CD4-positive, alpha-beta T cell (primary cell): ENCODE results near the gene CBX4. TPM values are rescaled to one million over a fixed set of nuclear protein-coding genes. Genes with fewer than 3 reads are reported as not detected.

Experiments
- ATAC-seq: fragments of 200-7000 bp; cut with Tn5 transposase; one replicate; pipeline ENCODE4 v1.10.0; 2022; ENCODE audit warnings: mild to moderate bottlenecking; ENCODE audit not compliant: poor library complexity
- CTCF ChIA-PET: fragments of 350-600 bp; sonication (Branson Sonifier 250); formaldehyde crosslinking; loops from one replicate; lab custom pipeline; 2021; ENCODE audit warnings: antibody characterized with exemption, inconsistent platforms; lab: Charles Lee
- POLR2A ChIA-PET: fragments of 350-600 bp; sonication (Branson Sonifier 250); formaldehyde crosslinking; loops from one replicate; lab custom pipeline; 2021; ENCODE audit warnings: antibody characterized with exemption, inconsistent platforms; lab: Charles Lee
- DNase-seq, 14 experiments: peaks; one replicate each; pipeline ENCODE4 v3.0.0-alpha.2; 2013 to 2020; ENCODE audit warnings: mixed read lengths in 2 of 14
- H3K27ac ChIP-seq, 2 donors: one replicate each; pipeline versions ENCODE4 v1.5.1 to v1.7.0; 2013; ENCODE audit warnings: low read length in 2 of 2, low read depth in 1 of 2, mild to moderate bottlenecking in 1 of 2
- H3K27me3 ChIP-seq, 2 experiments: 1 replicate in 1 of 2; 2 replicates in 1 of 2; pipeline versions ENCODE4 v1.6.1 to v1.7.0; 2013; ENCODE audit warnings: low read length in 2 of 2, control low read depth in 1 of 2, mild to moderate bottlenecking in 1 of 2, moderate library complexity in 1 of 2; ENCODE audit not compliant: insufficient read depth in 2 of 2, control insufficient read depth in 1 of 2
- H3K36me3 ChIP-seq: one replicate; pipeline ENCODE4 v1.6.1; 2013; ENCODE audit warnings: low read length, control low read depth; ENCODE audit not compliant: insufficient read depth
- H3K4me1 ChIP-seq: one replicate; pipeline ENCODE4 v1.6.1; 2013; ENCODE audit warnings: low read length, control low read depth; ENCODE audit not compliant: insufficient read depth
- H3K4me3 ChIP-seq: one replicate; pipeline ENCODE4 v1.5.1; 2013; ENCODE audit warnings: mild to moderate bottlenecking, low read length, moderate library complexity
- H3K9me3 ChIP-seq, 2 experiments: 1 replicate in 1 of 2; 2 replicates in 1 of 2; pipeline versions ENCODE4 v1.6.1 to v1.7.0; 2013; ENCODE audit warnings: low read length in 2 of 2, mild to moderate bottlenecking in 2 of 2, control low read depth in 1 of 2, moderate library complexity in 1 of 2; ENCODE audit not compliant: control insufficient read depth in 1 of 2, insufficient read depth in 1 of 2
- H3K27ac Mint-ChIP-seq: one replicate; pipeline ENCODE4 v1.8.0; 2020; ENCODE audit warnings: mixed read lengths
- H3K27me3 Mint-ChIP-seq: one replicate; pipeline ENCODE4 v1.8.0; 2021; ENCODE audit warnings: mixed read lengths
- H3K36me3 Mint-ChIP-seq: one replicate; pipeline ENCODE4 v1.8.0; 2021; ENCODE audit warnings: low read depth, mixed read lengths
- H3K4me1 Mint-ChIP-seq: one replicate; pipeline ENCODE4 v1.8.0; 2021; ENCODE audit warnings: low read depth, mixed read lengths
- H3K4me3 Mint-ChIP-seq: one replicate; pipeline ENCODE4 v1.8.0; 2020; ENCODE audit warnings: mild to moderate bottlenecking, mixed read lengths
- H3K9me3 Mint-ChIP-seq: one replicate; pipeline ENCODE4 v1.8.0; 2020; ENCODE audit warnings: mixed read lengths
- intact Hi-C, 2 experiments: fragments of 100-400 bp; cut with DNase I in 1 of 2; cut with micrococcal nuclease in 1 of 2; formaldehyde crosslinking; loops; one replicate each; pipeline versions ENCODE4 v1.15.1 to v1.9.0; 2023 to 2025; cut with DNase I, micrococcal nuclease
- total RNA-seq, 174 experiments: library from RNA in 2 of 174; stranded (reverse) in 2 of 174; gene quantifications; one replicate each; pipeline ENCODE4 v1.2.3 and lab custom pipeline; 2021 to 2026
- TF ChIP-seq, protein P1 (sequence below): fragments of 200-600 bp; IDR thresholded peaks from one replicate; pipeline ENCODE4 v1.8.0; 2022; ENCODE audit warnings: antibody characterized with exemption, mild to moderate bottlenecking

CBX4 gene
- total RNA-seq, 2 experiments from 2014 or later, result 196 to 202 TPM

DNA sequence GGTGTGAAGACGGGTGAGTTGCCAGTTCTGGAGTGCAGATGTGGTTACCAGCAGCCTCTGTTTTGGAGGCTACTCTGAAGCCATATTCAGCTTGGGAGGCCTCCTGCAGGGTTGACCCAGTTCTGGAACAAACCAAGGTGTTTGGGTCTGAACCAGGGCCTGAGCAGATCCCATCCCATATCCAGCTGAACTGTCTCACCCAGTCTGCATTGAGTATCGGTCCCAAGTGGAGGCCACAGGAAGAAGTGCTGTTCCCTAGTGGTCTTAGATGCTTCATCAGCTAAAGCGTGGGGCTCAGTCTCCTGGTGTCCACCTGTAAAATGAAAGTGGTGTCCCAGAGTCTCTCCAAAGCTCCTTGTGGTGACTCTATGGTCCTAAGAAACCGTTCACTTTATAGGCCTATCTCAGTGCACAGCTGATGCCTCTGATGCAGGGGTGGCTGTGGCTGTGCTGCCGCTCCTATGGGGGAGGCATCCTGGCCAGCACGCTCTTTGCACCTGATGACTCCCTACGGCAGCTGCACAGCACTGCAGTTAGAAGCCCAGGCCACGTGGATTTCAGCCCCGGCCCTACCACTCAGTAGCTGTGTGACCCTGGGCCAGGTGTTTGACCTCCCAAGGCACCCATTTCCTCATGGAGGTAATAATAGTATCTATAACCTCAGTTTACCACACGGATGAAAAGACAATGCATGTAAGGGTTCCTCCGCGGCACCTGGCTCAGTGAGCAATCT is 21.0 kb downstream of the CBX4 start:
- no peak overlapping the region for H3K4me3 ChIP-seq
- DNase-seq, result no peak
- H3K9me3 Mint-ChIP-seq, result no peaks in the 10 kb centered on the region
- no peak for ATAC-seq
- H3K27me3 ChIP-seq, result peaks cover 24 to 32% of the 10 kb centered on the region in 2 experiments
- H3K4me1 ChIP-seq, result peaks cover 23% of the 10 kb centered on the region
- peaks cover 0 to 15% of the 10 kb centered on the region in 2 experiments for H3K9me3 ChIP-seq
- no peaks in the 10 kb centered on the region for H3K36me3 Mint-ChIP-seq
- intact Hi-C loops, result no loop called here
- peaks cover 7% of the 10 kb centered on the region for H3K4me1 Mint-ChIP-seq
- no peak overlapping the region for H3K27ac ChIP-seq
- CTCF ChIA-PET, result interaction anchor here (0.7 to 3.5 kb wide), 6 partner anchors 10 to 110 kb away, joined by 3 to 11 read pairs (median 4); partner anchors contain the start of gene CBX4
- no peak overlapping the region for H3K27ac Mint-ChIP-seq
- no peak overlapping the region for H3K4me3 Mint-ChIP-seq
- H3K36me3 ChIP-seq, result no peaks in the 10 kb centered on the region
- POLR2A ChIA-PET, result interaction anchor here (1.2 to 2.7 kb wide), 3 partner anchors 15 to 21 kb away, joined by 3 to 14 read pairs (median 4); no protein-coding TSS in a partner anchor
- peaks cover 33% of the 10 kb centered on the region for H3K27me3 Mint-ChIP-seq
- TF ChIP-seq, protein P1, sequence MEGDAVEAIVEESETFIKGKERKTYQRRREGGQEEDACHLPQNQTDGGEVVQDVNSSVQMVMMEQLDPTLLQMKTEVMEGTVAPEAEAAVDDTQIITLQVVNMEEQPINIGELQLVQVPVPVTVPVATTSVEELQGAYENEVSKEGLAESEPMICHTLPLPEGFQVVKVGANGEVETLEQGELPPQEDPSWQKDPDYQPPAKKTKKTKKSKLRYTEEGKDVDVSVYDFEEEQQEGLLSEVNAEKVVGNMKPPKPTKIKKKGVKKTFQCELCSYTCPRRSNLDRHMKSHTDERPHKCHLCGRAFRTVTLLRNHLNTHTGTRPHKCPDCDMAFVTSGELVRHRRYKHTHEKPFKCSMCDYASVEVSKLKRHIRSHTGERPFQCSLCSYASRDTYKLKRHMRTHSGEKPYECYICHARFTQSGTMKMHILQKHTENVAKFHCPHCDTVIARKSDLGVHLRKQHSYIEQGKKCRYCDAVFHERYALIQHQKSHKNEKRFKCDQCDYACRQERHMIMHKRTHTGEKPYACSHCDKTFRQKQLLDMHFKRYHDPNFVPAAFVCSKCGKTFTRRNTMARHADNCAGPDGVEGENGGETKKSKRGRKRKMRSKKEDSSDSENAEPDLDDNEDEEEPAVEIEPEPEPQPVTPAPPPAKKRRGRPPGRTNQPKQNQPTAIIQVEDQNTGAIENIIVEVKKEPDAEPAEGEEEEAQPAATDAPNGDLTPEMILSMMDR, result no peak

GRCh38 chr17:79815836-79816461 is 23.3 kb downstream of the CBX4 start:
- Histone ChIP-seq H3K9me3 (peaks cover 0 to 33% of the 10 kb centered on the region in 2 experiments), H3K4me3 (no peak overlapping the region), H3K27ac (no peak overlapping the region), H3K27me3 (peaks cover 44 to 53% of the 10 kb centered on the region in 2 experiments), H3K4me1 (peaks cover 44% of the 10 kb centered on the region), H3K36me3 (no peaks in the 10 kb centered on the region)
- Mint-ChIP-seq H3K36me3 (no peaks in the 10 kb centered on the region), H3K4me3 (peak overlapping the region; percentile 23), H3K27ac (no peak overlapping the region), H3K27me3 (peaks cover 46% of the 10 kb centered on the region), H3K9me3 (no peaks in the 10 kb centered on the region), H3K4me1 (peaks cover 19% of the 10 kb centered on the region)
- no peak for DNase-seq
- TF ChIP-seq, protein P1, result no peak
- POLR2A ChIA-PET, result interaction anchor here (7.0 kb wide), 1 partner anchor 25 kb away, joined by 82 read pairs; the partner anchor contains the start of gene CBX4
- intact Hi-C loops, result no loop called here
- ATAC-seq, result no peak
- CTCF ChIA-PET, result no interaction called here

DNA sequence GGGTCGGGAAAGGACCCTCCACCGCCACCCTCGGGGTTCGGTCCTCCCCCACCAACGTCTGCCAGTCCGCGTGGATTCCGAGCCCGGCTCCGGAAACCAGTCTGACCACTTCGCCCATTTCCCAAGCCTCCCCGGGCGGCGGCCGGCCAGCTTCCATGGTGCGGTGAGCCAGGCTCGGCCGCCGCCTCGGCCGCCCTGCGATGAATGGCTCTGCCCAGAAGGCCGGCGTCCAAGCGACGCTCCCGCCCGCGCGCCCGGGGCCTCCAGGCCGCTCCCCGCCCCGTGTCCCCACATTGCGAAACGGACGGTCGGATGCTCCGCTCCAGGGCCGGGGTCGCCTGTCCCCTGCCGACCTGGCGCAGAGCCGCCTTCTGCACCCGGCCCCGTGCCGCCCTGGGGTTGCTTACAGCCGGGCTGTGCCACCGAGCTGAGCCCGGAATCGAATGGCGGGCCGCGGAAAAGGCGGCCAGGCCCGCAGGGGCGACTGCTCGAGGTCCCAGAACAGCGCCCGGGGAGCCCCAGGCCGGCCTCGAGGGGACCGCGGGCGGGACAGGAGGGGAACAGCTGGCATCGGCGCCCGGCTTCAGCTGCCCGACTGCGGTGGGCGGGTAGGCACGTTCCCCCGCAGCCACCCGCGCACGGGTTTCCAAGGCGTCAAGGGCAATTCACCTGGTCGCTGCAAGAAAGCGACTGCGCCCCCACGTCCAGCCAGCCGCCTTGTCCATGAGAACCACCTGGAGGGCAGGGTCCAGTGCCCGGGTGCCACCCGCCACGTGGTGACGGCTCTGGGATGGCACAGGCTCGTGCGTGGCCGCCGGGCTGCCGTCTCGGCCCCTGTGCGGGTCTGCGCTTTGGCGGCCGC is 24.0 kb downstream of the CBX4 start:
- H3K36me3 ChIP-seq, result no peaks in the 10 kb centered on the region
- H3K36me3 Mint-ChIP-seq, result no peaks in the 10 kb centered on the region
- peaks cover 50 to 59% of the 10 kb centered on the region in 2 experiments for H3K27me3 ChIP-seq
- POLR2A ChIA-PET, result interaction anchor here (0.7 to 7.0 kb wide), 4 partner anchors 10 to 69 kb away, joined by 3 to 82 read pairs (median 17); partner anchors contain the start of gene CBX4
- H3K9me3 Mint-ChIP-seq, result no peaks in the 10 kb centered on the region
- ATAC-seq (no peak), DNase-seq (peak in 2 of 14 experiments; percentile 50 to 55)
- no peak overlapping the region for H3K4me3 Mint-ChIP-seq
- CTCF ChIA-PET, result no interaction called here
- intact Hi-C loops, result loop anchor here in 1 of 2 experiments (5.0 kb wide), 1 partner anchor 68 kb away; no protein-coding TSS in a partner anchor
- no peak overlapping the region for H3K4me3 ChIP-seq
- H3K4me1 Mint-ChIP-seq, result peaks cover 23% of the 10 kb centered on the region
- H3K9me3 ChIP-seq, result peaks cover 0 to 39% of the 10 kb centered on the region in 2 experiments
- no peak overlapping the region for H3K27ac ChIP-seq
- peaks cover 51% of the 10 kb centered on the region for H3K4me1 ChIP-seq
- peaks cover 54% of the 10 kb centered on the region for H3K27me3 Mint-ChIP-seq
- H3K27ac Mint-ChIP-seq, result no peak overlapping the region
- TF ChIP-seq, protein P1, result no peak
